K562 (cell line): ENCODE measurements around the gene SGIP1.

Experiments
- CTCF ChIP-seq, 3 experiments: IDR thresholded peaks in 2 of 3; conservative IDR thresholded peaks in 1 of 3; 2 replicates each; pipeline ENCODE4 v1.5.1; 2011 to 2012; ENCODE audit warnings: low read length in 3 of 3, mild to moderate bottlenecking in 3 of 3, control low read depth in 2 of 3, improper control_type of control experiment in 1 of 3, inconsistent platforms in 1 of 3, low read depth in 1 of 3, mixed read lengths in 1 of 3, moderate library complexity in 1 of 3; ENCODE audit not compliant: insufficient read depth in 2 of 3
- FOSL1 ChIP-seq: fragments of 200-800 bp; sonication (Bioruptor generic); conservative IDR thresholded peaks from 2 replicates; pipeline ENCODE4 v1.6.1; 2016; ENCODE audit warnings: missing genetic modification characterization, missing compliant biosample characterization
- JUND ChIP-seq, 2 experiments: IDR thresholded peaks; 2 replicates in 1 of 2; 3 replicates in 1 of 2; pipeline ENCODE4 v1.6.1; 2011; ENCODE audit warnings: borderline replicate concordance in 2 of 2, low read depth in 2 of 2, low read length in 2 of 2, improper control_type of control experiment in 1 of 2, missing biosample characterization in 1 of 2, missing genetic modification characterization in 1 of 2, missing genetic modification reagents in 1 of 2
- RFX5 ChIP-seq: IDR thresholded peaks from 2 replicates; pipeline ENCODE4 v1.6.1; 2011; ENCODE audit warnings: low read depth, mild to moderate bottlenecking, improper control_type of control experiment, low read length
- ZNF146 ChIP-seq: IDR thresholded peaks from one replicate; pipeline ENCODE4 v1.6.1; 2018; ENCODE audit warnings: missing compliant biosample characterization; ENCODE audit not compliant: unreplicated experiment

- no peak for TF ChIP-seq RFX5
- TF ChIP-seq FOSL1 (tag): no peak
- no peak for TF ChIP-seq CTCF (IDR thresholded peaks at IDR 0.05 in 2 of 3, conservative IDR thresholded peaks at IDR 0.05 in 1 of 3; ENCODE audit: insufficient read depth in 2 of 3, low read depth in 1 of 3, low read length in 3 of 3)
- TF ChIP-seq JUND (IDR thresholded peaks at IDR 0.05; ENCODE audit: borderline replicate concordance, low read depth, low read length): no peak
- no peak for TF ChIP-seq JUND (tag; IDR thresholded peaks at IDR 0.05; ENCODE audit: borderline replicate concordance, low read depth, low read length)
- TF ChIP-seq ZNF146 (CRISPR knock-in tag): no peak
Observed at GRCh38 chr1:66750577-66750976, 216.6 kb downstream of the SGIP1 start.
